ENCODE data around the gene LRRTM4.

DNA sequence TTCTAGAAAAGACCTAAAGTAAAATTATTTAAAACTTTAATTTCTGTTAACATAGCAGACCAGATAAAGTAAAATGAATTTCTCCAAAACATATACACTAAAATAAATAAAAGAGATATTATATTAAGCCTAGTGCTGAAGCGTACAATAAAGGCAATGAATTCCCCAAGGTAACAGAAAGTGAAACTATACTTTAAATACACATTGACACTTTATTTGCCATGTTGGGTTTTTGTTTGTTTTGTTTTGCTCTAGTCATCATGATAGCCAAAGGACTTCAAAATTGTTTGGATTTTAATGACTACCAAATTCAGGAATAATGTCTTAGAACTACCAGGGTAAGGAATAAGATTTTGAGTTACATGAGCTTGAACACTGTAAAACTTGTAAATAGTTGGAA lies 413.3 kb downstream of the LRRTM4 start:
- TF ChIP-seq, protein P1, sequence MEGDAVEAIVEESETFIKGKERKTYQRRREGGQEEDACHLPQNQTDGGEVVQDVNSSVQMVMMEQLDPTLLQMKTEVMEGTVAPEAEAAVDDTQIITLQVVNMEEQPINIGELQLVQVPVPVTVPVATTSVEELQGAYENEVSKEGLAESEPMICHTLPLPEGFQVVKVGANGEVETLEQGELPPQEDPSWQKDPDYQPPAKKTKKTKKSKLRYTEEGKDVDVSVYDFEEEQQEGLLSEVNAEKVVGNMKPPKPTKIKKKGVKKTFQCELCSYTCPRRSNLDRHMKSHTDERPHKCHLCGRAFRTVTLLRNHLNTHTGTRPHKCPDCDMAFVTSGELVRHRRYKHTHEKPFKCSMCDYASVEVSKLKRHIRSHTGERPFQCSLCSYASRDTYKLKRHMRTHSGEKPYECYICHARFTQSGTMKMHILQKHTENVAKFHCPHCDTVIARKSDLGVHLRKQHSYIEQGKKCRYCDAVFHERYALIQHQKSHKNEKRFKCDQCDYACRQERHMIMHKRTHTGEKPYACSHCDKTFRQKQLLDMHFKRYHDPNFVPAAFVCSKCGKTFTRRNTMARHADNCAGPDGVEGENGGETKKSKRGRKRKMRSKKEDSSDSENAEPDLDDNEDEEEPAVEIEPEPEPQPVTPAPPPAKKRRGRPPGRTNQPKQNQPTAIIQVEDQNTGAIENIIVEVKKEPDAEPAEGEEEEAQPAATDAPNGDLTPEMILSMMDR (IDR thresholded peaks at IDR 0.05), result no peak
- TF ChIP-seq POLR2A (IDR thresholded peaks at IDR 0.05), result no peak

Data from uterus (tissue), 2 donors.